OCI-M2 (cell line): Measurements from ENCODE around the gene PDE6D.

ENCODE experiments used
- DNase-seq: peaks from one replicate; lab custom pipeline; 2025; ENCODE audit not compliant: unreplicated experiment; lab: John Stamatoyannopoulos, UW

PDE6D gene

DNA sequence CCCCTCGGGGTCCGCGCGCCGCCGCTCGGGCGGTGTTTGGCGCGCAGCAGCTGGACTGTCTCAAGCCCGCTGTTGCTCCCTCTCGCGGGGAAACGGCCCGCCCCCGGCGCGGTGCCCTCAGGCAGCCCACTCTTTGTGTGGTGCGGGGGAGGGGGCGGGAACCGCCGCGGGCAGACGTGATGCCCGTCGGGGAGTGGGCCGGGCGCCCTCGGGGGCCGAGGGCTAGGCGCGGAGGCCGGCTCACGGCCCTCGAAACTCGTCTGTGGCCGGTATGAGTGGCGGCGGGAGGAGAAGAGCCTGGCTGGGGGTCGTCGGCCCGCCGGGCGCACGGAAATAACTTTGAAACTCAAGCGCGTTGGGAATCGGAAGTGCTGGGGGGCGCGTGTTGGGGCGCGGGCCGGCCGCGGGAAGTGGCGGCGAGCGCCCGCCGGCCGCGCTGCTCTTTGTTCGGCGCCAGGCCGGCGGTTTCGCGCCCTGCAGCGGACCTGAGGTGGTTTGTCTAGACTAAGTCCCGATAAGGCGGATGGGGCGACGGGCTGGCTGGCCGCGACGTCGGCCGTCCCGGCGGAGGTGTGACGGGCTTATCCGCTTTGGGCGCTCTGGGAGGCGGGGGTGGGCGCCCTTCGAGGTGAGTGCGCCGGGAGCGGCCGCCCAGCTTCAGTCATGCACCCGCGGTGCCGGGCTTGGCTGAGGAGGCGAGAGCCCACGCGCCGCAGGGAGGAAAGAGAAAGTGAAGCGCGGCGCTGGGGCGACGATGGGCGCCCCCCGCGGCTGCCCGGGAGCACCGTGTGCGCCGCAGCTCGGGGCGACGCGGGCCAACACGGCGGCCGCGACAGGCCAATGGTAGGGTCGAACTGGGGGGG, 72.1 kb downstream of the PDE6D start:
- DNase-seq = no peak

DNA sequence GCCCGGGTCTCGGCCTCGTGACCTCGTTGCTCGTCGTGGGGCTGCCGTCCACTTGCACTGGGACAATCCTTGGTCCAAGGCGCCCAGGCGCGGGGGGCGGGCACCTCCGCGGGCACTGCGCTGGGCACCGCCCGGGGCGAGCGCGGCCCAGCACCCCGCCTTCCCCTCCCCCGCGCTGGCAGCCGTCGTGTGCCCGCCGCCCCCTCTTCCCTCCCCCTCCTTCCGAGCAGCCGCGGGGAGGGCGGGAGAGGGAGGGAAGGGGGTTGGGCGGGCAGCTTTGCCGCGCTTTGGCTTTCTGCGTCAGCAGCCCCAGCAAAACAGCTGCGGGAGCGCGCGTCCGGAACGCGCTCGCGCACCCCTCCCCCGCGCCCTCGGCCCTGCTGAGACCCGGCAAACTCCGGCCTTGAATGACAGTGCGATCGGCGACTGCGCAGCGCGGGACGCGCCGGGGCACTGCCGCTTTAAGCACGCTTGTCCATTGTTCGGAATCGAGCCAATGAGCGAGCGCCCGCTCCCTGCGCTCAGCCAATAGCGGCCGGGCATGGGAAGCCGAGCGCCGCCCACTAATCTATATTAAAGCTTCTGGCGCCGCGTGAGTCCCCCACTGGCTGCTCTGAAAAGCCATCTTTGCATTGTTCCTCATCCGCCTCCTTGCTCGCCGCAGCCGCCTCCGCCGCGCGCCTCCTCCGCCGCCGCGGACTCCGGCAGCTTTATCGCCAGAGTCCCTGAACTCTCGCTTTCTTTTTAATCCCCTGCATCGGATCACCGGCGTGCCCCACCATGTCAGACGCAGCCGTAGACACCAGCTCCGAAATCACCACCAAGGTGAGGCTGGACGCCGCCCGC, 72.9 kb downstream of the PDE6D start, which contains the start of gene PTMA:
PTMA (plus strand) TSS at position 599 of the 846 bp plus-strand sequence; CDS start at position 781, 182 bp downstream.
- peak; percentile 92 for DNase-seq

DNA sequence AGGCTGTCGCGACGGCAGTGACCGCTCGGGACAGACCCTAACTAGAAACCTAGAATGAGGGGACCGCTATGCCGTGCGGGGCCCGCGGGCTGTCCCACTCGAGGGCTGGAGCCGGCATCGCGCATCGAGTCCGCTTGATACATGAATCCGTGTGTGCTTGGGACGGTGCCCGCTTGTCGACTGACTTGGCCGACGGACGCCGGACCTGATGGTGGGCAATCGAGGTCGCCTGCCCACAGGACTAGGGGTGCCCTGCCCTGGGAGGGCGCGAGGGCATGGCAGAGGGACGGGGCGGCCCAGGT, 73.5 kb downstream of the PDE6D start:
- DNase-seq = no peak

DNA sequence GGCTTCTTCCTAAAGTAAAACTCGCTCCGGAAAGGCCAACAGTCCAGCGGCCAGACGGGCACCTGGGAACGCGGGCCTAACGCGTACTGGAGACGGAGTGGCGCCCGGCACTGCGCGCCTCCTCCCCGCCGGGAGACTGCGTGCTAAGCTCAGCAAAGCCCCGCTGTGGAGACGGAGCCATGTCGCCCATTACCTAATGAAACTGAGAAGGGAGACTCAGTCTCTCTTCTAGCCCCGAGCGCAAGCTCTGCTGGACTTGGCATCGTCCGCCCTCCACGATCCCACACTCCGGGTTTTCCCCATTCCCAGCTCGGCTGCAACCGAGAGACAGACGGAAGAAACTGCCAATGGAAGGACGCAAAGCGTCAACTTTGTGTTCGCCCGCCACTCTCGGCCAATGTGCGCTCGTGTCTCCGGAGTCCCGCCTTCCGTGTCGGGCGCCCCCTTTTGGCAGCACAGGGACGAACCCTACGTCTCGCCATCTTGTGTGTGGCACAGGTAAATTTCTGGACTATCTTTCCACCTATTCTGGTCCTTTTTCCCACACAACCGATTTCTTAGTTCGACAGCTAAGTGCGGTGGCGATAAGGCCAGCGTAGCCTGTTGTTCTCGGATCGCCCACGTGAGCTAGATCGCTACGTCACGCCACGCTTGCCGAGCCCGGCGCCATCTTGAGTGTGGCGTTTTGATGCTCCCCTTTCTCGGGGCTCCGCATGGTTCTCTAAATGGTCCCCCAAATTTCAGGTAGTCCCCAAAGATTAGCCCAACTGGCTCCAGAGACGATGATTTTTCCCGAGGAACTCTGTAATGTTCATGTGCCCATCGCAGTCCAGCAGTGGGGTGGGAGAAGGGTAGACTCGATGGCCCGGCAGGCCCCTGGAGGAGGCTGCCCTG, 74.1 kb downstream of the PDE6D start:
- peak; percentile 50 for DNase-seq

DNA sequence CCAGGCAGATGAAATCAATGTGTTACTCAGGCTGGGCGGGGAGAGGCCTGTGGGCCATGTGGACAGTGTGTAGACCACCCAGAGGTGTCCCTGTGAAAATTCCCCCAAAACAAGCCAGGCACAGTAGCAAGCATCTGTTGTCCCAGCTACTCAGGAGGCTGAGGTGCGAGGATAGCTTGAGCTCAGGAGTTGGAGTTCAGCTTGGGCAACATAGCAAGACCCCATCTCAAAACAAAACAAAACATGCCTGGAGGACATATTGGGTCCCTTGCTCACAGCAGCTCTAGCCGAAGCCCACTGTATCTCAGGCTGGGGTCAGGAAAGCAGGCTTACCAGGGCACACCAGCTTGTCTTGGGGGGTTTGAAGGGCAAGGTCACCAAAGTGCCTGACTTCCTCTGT, 77.1 kb downstream of the PDE6D start:
- no peak for DNase-seq

DNA sequence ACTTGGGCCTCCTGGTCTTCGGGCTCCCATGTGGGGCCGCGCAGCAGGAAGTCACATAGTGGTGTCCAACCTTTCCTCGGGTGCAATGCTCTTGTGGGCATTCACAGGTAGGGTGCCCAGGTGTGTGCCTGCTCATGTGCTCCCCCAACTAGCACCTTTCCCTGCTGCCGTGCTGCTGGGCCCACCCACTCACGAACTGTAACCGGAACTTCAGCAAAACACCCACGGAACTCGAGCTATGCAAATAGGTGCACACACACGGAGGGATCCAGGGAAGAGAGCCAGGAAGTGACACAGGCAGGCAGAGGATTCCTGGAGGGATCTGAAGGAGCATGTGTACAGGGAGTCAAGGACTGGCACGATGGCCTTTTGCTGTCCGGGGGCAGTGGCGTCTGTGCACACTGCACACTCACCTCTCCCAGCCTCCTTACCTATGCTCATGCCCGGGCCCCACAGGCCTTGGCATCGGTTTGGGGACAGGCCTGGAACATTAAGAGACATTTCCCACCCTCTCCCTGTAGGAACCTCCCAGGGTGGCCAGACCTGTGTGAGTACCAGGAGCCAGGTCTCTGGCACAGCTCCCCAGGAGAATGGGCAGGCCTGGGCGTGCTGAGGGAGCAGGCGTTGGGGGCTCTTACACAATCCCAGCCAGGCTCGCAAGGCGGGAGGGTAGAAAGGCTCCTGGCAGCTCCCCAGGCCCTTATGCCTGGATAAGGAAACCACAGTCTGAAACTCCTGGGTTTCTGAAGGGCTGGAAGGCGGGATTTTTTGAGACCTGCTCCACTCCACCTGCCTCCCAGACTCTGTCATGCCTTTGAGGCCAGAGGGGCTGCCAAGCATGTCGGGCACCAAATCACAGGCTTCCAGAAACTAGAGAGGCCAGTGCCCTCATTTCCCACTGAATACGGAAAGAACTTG, 79.4 kb downstream of the PDE6D start:
- DNase-seq = no peak

DNA sequence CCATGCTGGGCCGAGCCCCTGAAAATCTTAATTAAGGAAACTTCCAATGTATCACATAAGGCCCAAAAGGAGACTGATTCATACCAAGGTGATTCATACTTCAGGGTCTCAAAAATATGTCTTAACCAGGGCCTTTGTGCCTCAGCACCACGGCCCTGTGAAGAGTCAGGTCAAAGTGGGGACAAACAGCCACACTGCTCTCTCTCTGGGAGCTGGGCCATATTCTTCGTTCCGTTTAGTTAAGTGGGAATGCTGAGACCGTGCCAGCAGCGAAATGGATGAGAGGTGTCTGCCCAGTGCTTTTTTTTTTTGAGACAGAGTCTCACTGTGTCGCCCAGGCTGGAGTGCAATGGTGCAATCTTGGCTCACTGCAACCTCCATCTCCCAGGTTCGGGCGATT, 82.1 kb downstream of the PDE6D start:
- DNase-seq = no peak

DNA sequence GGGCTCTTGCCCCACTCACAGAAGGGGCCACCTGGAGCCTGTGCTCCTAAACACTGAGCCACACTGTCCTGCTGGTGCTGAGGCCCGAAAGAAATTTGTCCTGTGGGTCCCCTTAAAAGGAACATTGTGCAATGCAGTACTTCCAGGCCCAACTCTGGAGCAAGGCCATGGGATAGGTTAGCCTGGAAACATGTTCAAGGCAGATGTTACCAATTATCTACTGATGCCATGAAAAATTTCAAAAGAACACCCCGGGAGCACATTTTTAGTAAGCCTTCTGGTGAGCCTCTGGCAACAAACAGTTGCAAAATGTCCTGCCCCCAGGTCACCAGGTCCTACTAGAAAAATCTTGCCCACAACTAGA, 85.1 kb downstream of the PDE6D start:
- DNase-seq = no peak

DNA sequence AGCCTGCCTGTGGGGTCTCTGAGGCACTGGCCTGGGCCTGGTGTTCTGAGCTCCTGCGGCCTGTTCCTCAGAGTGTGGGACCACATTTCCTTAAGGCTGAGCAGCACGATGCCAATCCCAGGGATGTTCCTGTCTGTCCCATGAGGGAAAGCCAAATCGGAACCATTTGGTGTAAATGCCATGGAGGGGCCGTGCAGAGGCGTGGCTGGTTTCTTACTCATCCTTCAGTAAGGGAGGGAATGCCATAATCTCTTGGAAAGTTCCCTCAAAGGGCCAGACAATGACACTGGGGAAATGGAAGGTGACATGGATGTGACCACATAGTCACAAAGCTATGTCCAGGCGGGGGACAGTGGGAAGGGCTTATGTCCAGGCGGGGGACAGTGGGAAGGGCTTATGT, 87.1 kb downstream of the PDE6D start:
- no peak for DNase-seq

DNA sequence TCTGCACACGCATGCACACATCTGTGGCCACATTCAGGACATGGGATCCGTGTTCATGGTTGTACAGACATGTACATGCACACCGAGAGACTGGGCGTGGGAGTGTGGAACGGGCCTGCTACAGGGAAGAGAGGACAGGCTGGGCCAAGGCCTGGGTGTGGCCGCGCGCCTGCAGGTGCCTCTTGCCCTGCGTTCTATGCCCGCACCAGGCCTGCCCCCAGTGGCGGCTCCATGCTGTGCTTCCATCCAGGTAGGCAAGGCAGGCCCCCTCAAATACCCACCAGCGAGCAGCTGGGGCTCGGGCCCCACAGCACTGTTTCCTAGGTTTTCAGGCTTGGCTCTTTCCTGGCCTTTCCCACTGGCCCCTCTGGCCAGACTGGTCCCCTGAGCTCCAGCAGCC, 88.2 kb downstream of the PDE6D start:
- no peak for DNase-seq

DNA sequence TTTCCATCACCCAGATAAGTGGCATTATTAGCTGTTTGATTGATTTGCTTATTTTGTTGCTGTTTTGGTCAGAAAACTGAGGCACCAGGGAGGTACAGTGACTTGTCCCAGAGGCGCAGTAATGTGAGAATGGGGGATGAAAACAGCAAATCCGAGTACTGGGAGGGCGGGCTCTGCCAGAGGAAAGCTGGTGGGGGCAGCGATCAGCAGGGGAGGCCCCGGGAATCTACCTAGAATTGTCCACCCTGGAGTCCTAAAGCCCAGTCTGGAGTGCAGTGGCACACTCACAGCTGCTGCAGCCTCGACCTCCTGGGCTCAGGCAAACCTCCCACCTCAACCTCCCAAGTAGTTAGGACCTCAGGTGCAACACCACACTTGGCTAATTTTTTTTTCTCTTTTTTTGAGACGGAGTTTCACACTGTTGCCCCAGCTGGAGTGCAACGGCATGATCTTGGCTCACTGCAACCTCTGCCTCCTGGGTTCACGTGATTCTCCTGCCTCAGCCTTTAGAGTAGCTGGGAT, 89.8 kb downstream of the PDE6D start:
- DNase-seq = no peak

DNA sequence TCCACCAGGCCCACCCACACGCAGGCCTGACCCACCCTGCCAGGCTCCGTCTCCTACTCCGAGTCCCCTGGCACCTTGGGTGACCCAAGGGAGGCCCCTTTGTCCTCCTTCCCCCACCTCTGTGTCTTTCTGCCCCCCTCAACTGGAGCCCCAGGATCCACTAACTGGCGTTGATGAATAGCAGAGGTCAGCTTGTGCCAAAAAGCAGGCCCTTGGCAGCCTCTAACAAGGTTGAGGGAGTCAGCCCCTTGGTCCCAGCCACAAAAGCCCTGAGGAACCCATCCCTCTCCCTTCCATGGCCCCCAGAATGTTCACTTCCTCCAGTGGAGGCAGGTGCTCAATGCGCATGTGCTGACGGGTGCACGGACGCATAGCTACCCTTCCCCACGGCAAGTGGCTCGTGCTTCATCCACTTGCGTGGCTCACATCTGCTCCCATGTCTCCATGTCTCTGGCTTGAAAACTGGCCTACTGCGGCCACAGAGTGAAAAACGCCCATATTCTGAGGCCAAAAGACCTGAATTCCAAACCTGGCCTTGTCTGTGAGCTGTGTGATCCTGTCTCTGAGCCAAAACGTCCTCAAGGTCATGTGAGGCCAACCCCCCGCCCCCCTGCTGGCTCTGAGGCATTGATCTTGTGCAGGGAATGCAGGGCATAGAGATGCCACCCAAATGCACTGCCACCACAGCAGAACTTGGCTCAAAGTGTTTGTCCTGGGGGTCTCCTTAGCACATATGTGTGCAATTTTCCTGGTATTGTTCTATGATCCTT, 91.8 kb downstream of the PDE6D start:
- DNase-seq = no peak

DNA sequence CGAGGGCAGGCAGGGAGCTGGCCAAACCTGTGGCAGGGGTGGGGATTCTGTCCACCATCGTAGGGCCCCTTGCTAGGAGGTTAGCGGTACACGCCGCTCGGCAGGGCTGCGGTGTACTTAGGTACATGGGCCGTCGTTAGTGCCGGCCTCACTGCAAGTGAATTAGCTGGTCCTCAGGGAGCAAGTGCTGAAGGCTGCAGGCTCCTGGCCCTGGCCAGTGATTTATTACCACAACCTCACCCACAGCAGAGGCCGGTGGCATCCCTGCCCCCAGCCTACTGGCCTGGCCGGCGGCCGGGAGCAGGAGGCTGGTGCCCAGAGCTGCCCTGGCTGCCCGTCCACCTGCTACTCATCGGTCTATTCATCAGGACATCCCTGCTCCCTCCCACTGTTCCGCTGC, 92.4 kb downstream of the PDE6D start:
- DNase-seq = no peak

DNA sequence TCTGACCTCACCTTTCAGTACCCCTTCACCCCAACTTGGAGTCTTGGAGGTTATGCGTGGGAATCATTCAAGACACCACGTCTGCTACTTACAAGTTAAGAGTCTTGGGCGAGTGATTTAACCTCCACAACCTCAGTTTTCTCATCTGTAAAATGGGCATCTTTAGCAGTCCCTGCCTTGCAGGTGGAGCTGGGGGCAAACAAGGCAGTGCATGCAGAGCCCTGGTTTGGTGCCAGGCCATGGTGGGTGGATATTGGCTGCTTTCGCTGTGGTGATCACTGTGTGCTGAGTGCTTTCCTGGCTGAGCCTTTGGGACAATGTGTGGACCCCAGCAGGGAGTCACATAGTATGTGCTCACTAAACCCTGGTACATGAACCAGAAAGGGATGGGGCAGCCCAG, 93.1 kb downstream of the PDE6D start:
- no peak for DNase-seq

DNA sequence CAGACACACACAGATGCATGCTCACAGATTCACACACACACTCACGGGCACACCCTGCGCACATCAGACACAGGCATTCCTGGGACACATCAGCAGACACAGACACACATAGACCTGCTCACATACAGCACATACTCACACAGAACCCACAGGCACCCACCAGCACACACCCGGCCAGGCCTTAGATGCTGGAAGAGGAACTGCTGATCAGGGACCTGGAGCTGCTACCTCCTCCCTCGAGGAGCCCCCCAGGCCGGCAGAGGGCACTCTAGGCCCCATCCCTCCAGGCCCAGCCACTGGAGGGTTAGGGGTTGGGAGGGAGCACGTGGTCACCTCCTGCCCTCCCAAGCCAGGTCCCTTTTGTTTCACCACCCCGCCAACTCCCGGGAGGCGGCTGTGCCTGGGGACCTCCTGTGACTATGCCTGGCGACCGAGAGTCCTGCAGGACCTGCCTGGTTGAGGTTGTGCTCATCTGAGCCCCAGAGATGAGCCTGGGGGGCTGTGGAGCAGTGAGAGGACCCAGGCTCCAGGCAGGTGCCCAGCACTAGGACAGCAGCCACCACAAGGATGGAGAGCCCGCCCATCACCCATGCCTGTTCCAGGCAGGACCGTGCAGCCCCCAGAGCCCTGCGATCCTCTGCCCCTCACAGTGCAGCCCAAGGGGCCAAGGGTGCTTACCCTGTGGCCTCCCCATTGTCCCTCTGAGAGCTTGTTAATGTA, 93.8 kb downstream of the PDE6D start:
- DNase-seq = peak; percentile 29

DNA sequence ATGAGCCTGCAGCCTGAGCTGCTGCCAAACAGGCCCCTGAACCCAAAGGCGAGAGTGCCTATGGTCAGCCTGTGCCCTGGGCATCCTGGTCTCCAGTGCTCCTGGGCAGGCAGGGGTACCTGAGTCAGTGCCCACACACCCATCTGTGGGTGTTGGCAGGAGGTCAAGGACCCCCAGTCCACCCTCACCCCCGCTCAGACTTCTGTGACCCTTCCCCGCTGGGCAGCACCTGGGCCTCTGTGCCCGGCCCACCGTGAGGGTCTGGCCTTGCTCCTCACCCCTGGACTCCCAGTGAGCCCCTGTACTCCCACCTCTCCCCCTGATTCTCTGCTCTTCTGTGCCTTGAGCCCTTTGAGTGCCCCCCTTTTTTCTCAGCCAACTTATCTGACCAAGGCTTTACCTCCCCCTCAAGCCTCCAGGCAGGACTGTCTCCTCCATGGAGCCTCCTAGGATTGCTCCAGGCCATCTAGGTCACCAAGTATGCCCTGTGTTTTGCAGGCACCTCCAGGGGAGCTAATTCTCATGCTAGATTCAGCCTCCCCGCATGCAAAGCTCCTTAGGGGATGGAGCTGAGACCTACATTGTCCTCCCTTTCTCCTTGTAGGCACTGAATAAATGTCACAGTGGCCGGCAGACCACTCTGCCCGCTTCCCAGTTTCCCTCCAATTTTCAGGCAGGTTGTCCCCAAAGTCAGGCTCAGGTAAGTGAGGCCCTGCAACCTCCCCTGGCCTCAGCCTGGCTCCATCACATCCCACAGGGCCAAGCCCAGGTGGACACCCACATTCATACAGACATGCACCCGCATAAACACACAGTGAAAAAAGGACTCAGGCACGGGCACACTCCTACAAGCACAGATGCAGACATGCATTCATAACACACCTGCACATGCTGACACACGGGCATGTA, 94.6 kb downstream of the PDE6D start:
- no peak for DNase-seq

DNA sequence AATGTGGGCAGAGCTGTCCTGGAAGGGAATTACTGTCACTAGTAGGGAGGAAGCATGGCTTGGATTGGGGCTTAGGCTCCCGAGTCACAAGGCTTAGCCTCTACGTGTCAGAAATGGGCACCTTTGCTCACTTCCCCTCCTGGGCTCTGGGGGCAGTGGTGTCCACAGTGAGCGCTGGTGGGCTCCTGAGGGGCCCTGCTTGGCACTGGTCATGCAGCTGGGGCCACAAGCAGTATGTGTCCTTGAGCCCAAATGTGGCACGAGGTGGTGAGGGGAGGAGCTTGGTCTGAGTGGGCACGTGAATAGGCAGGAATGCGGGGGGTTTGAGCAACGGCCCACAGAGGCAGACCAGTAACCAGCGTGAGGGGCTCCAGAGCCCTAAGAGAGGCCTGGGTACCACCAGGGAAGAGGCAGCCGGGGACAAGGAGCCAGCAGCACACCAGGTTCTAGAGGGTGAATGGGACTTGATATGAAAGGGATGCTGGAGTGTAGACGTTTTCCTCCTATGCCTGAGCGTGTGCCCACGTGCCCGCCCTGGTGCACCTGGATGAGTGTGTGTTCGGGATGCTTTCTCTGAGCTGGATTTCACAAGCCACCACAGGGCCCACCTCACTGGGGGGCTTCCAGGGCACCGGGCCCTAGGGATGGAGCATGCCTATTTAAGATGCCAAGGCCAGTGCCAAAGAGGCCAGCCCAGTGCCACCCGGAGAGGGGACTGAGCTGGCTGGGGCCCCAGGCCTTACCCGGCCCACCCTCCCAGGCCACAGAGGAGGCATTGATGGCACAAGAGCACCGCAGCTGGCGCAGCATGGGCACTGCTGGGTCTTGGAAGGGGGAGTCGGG, 95.5 kb downstream of the PDE6D start:
- no peak for DNase-seq
